Measurements from ENCODE around the gene CLDN9.

DNA sequence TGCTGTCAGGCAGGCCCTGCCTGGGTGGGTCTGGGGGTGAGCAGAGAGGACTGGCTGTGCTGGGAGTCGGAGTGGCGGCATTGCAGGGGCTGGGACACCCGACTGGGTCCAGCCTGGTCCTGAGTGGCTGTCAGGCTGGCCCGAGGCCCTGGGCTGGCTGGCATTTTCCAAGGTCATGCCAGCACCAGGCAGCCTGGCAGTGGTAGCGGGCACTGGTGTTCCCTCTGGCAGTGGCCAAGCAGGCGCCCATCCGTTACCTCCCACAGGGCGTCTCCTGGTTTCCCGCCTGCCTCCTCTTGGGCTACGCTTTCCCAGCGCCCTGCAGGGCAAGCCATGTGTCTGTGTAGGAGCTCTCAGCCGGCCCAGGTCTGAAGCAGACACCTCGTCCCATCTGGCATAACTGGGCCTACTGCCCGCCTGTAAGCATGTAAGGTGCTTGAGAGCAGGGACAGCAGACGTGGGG, 26.8 kb upstream of the CLDN9 start:
- TF ChIP-seq, protein P1, sequence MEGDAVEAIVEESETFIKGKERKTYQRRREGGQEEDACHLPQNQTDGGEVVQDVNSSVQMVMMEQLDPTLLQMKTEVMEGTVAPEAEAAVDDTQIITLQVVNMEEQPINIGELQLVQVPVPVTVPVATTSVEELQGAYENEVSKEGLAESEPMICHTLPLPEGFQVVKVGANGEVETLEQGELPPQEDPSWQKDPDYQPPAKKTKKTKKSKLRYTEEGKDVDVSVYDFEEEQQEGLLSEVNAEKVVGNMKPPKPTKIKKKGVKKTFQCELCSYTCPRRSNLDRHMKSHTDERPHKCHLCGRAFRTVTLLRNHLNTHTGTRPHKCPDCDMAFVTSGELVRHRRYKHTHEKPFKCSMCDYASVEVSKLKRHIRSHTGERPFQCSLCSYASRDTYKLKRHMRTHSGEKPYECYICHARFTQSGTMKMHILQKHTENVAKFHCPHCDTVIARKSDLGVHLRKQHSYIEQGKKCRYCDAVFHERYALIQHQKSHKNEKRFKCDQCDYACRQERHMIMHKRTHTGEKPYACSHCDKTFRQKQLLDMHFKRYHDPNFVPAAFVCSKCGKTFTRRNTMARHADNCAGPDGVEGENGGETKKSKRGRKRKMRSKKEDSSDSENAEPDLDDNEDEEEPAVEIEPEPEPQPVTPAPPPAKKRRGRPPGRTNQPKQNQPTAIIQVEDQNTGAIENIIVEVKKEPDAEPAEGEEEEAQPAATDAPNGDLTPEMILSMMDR (IDR thresholded peaks at IDR 0.05; ENCODE audit: low read depth, low read length, poor library complexity, severe bottlenecking): no peak
- TF ChIP-seq EZH2phosphoT487 (IDR thresholded peaks at IDR 0.05; ENCODE audit: borderline replicate concordance, low read length): no peak
